HCT116 (cell line): Measurements from ENCODE around the gene GRIN2D. TPM values are rescaled to one million over a fixed set of nuclear protein-coding genes. Genes with fewer than 3 reads are reported as not detected.

Source experiments
- ATAC-seq: fragments of 200-7000 bp; cut with Tn5 transposase; 2 replicates; pipeline ENCODE4 v1.9.1; 2020; ENCODE audit warnings: mild to moderate bottlenecking, moderate library complexity
- BruUV-seq: library from RNA; stranded (reverse); fragments of 400-500 nt; replicated peaks from 2 replicates; lab custom pipeline; 2021; lab: Mats Ljungman, UMichigan
- CTCF ChIA-PET: fragments of 300-600 bp; sonication (Branson Sonifier 250); formaldehyde crosslinking; loops from one replicate; lab custom pipeline; 2021; ENCODE audit warnings: antibody characterized with exemption; lab: Charles Lee
- POLR2A ChIA-PET: fragments of 300-600, 350-600 bp; sonication (Branson Sonifier 250); formaldehyde crosslinking; loops from one replicate; lab custom pipeline; 2021; ENCODE audit warnings: antibody characterized with exemption; lab: Charles Lee
- RAD21 ChIA-PET, 2 experiments: fragments of 300-600 bp; sonication (Branson Sonifier 250); formaldehyde crosslinking; loops; one replicate each; lab custom pipeline; 2023; ENCODE audit warnings: low total read pairs in 2 of 2; ENCODE audit not compliant: uncharacterized antibody in 2 of 2, unreplicated experiment in 2 of 2, low non-redundant PET in 1 of 2; lab: Charles Lee
- DNase-seq: peaks from one replicate; pipeline ENCODE4 v3.0.0-alpha.2; 2010; ENCODE audit warnings: low read depth, low spot score
- H2AFZ ChIP-seq: fragments of 200-600 bp; shearing (Covaris generic), sonication (generic); 2 replicates; pipeline ENCODE4 v1.6.1; 2017; ENCODE audit warnings: low read depth, mixed run types, mixed read lengths, antibody characterized with exemption, low read length; ENCODE audit not compliant: poor library complexity, severe bottlenecking
- H3K27ac ChIP-seq: 2 replicates; pipeline ENCODE4 v1.5.1; 2012; ENCODE audit warnings: low read depth, low read length
- H3K27me3 ChIP-seq: fragments of 200-600 bp; sonication (generic); 2 replicates; pipeline ENCODE4 v1.6.1; 2016; ENCODE audit warnings: mixed run types, low read length, mixed read lengths; ENCODE audit not compliant: insufficient read depth
- H3K36me3 ChIP-seq, 2 experiments: fragments of 200-500 bp in 1 of 2; fragments of 200-600 bp in 1 of 2; sonication (Bioruptor generic) in 1 of 2; sonication (generic) in 1 of 2; 2 replicates each; pipeline versions ENCODE4 v1.5.1 to v1.6.1; 2014 to 2016; ENCODE audit warnings: low read length in 2 of 2, inconsistent platforms in 1 of 2, mixed read lengths in 1 of 2, mixed run types in 1 of 2; ENCODE audit not compliant: insufficient read depth in 2 of 2, control insufficient read depth in 1 of 2
- H3K4me1 ChIP-seq, 2 experiments: fragments of 200-600 bp in 1 of 2; sonication (generic) in 1 of 2; 2 replicates each; pipeline versions ENCODE4 v1.5.1 to v1.6.1; 2012 to 2017; ENCODE audit warnings: low read length in 2 of 2, inconsistent platforms in 1 of 2, mild to moderate bottlenecking in 1 of 2, mixed read lengths in 1 of 2, mixed run types in 1 of 2, moderate library complexity in 1 of 2; ENCODE audit not compliant: insufficient read depth in 2 of 2, control insufficient read depth in 1 of 2
- H3K4me2 ChIP-seq: fragments of 200-600 bp; sonication (generic); 2 replicates; pipeline ENCODE4 v1.6.1; 2017; ENCODE audit warnings: mixed run types, low read length, mixed read lengths
- H3K4me3 ChIP-seq, 2 experiments: fragments of 200-600 bp in 1 of 2; sonication (generic) in 1 of 2; replicated peaks in 1 of 2; 2 replicates each; pipeline ENCODE4 v1.5.1; 2011 to 2016; ENCODE audit warnings: low read length in 2 of 2, control low read depth in 1 of 2, low read depth in 1 of 2, mild to moderate bottlenecking in 1 of 2, mixed read lengths in 1 of 2, mixed run types in 1 of 2
- H3K79me2 ChIP-seq: fragments of 200-600 bp; sonication (generic); 2 replicates; pipeline ENCODE4 v1.6.1; 2017; ENCODE audit warnings: mild to moderate bottlenecking, mixed run types, low read length, moderate library complexity, mixed read lengths; ENCODE audit not compliant: insufficient read depth
- H3K9ac ChIP-seq: fragments of 200-600 bp; sonication (generic); 2 replicates; pipeline ENCODE4 v1.6.1; 2016; ENCODE audit warnings: low read length, mixed read lengths
- H3K9me2 ChIP-seq: fragments of 200-600 bp; sonication (generic), shearing (Covaris generic); 2 replicates; pipeline ENCODE4 v1.6.1; 2017; ENCODE audit warnings: mixed run types, mild to moderate bottlenecking, moderate library complexity; ENCODE audit not compliant: insufficient read depth
- H3K9me3 ChIP-seq, 2 experiments: fragments of 200-500 bp in 1 of 2; fragments of 200-600 bp in 1 of 2; sonication (Bioruptor generic) in 1 of 2; sonication (generic) in 1 of 2; 2 replicates each; pipeline ENCODE4 v1.6.1; 2014 to 2017; ENCODE audit warnings: low read length in 2 of 2, mixed read lengths in 2 of 2, inconsistent platforms in 1 of 2, low read depth in 1 of 2, mild to moderate bottlenecking in 1 of 2, mixed run types in 1 of 2, moderate library complexity in 1 of 2; ENCODE audit not compliant: control insufficient read depth in 1 of 2, insufficient read depth in 1 of 2
- H4K20me1 ChIP-seq: fragments of 200-600 bp; sonication (generic), shearing (Covaris generic); 2 replicates; pipeline ENCODE4 v1.6.1; 2017; ENCODE audit warnings: mixed run types, mild to moderate bottlenecking, moderate library complexity; ENCODE audit not compliant: insufficient read depth
- CEBPB ChIP-seq: IDR thresholded peaks from 2 replicates; pipeline ENCODE4 v1.6.1; 2012; ENCODE audit warnings: low read depth
- EZH2 ChIP-seq: fragments of 200-600 bp; sonication (generic); IDR thresholded peaks from 2 replicates; pipeline ENCODE4 v1.6.1; 2017; ENCODE audit warnings: antibody characterized with exemption, mixed run types
- POLR2A ChIP-seq: IDR thresholded peaks from 2 replicates; pipeline ENCODE4 v1.7.0; 2011; ENCODE audit warnings: borderline replicate concordance; ENCODE audit not compliant: insufficient read depth, insufficient read length; ENCODE audit errors: extremely low read depth
- POLR2AphosphoS5 ChIP-seq: IDR thresholded peaks from 2 replicates; pipeline ENCODE4 v1.6.1; 2011; ENCODE audit warnings: mild to moderate bottlenecking, low read depth, low read length, moderate library complexity
- RAD21 ChIP-seq: IDR thresholded peaks from 2 replicates; pipeline ENCODE4 v1.6.1; 2012; ENCODE audit warnings: low read depth, mild to moderate bottlenecking
- SP1 ChIP-seq: IDR thresholded peaks from 2 replicates; pipeline ENCODE4 v1.6.1; 2012; ENCODE audit warnings: low read depth
- TCF7L2 ChIP-seq: IDR thresholded peaks from 2 replicates; pipeline ENCODE4 v1.7.0; 2011; ENCODE audit warnings: borderline replicate concordance, inconsistent platforms; ENCODE audit not compliant: insufficient read depth, insufficient read length; ENCODE audit errors: extremely low read depth
- intact Hi-C: fragments of 100-400 bp; cut with micrococcal nuclease; formaldehyde crosslinking; loops from 2 replicates; pipeline ENCODE4 v1.10.0; 2022
- total RNA-seq: library from RNA; stranded (reverse); gene quantifications from one replicate; pipeline ENCODE4 v1.2.1, GENCODE V29; 2021; ENCODE audit not compliant: unreplicated experiment
- TF ChIP-seq, protein P1 (sequence below): IDR thresholded peaks from 2 replicates; pipeline ENCODE4 v1.6.1; 2011; ENCODE audit warnings: mild to moderate bottlenecking, low read length, moderate library complexity; ENCODE audit not compliant: insufficient replicate concordance; ENCODE audit errors: extremely low read depth
- TF ChIP-seq, protein P2 (sequence below): IDR thresholded peaks from 2 replicates; pipeline ENCODE4 v1.6.1; 2012
- TF ChIP-seq, protein P3 (sequence below): IDR thresholded peaks from 2 replicates; pipeline ENCODE4 v1.6.1; 2012

Gene GRIN2D
- total RNA-seq, 1 experiment from 2014 or later: 26.2 TPM

DNA sequence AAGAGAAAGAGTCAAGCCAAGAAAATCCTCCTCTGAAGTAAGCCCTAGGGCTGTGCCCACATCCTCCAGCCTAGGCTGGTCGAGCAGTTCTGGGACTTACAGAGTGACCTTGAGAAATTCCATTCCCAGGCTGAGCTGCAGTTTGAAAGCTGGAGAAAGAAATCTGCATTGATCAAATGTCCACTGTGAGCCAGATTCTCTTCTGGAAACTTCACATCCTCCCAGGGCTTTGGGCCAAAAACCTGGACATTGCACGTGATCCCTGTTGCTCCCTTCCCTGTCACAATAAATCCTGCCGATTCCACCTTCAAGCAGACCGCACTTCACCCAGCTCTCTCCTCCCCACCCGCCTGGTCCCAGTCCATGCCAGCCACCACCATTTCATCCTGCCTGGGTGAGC is 45.4 kb upstream of the GRIN2D start:
- Histone ChIP-seq H3K4me2 (no peak overlapping the region), H3K9ac (no peak overlapping the region), H3K4me3 (no peak overlapping the region), H3K9me2 (no peaks in the 10 kb centered on the region), H4K20me1 (no peaks in the 10 kb centered on the region), H3K9me3 (no peaks in the 10 kb centered on the region), H3K79me2 (no peaks in the 10 kb centered on the region), H3K27ac (no peak overlapping the region), H3K27me3 (no peaks in the 10 kb centered on the region), H2AFZ (no peak overlapping the region), H3K4me1 (peaks cover 3 to 18% of the 10 kb centered on the region in 2 experiments; a peak in 3 of 4 replicates), H3K36me3 (no peaks in the 10 kb centered on the region)
- ChIA-PET POLR2A (interaction anchor here (0.7 kb wide), 1 partner anchor 166 kb away, joined by 4 read pairs; no protein-coding TSS in a partner anchor), RAD21 (no interaction called here), CTCF (no interaction called here)
- intact Hi-C loops: no loop called here
- BruUV-seq: no TSS peak
- TF ChIP-seq, protein P1, sequence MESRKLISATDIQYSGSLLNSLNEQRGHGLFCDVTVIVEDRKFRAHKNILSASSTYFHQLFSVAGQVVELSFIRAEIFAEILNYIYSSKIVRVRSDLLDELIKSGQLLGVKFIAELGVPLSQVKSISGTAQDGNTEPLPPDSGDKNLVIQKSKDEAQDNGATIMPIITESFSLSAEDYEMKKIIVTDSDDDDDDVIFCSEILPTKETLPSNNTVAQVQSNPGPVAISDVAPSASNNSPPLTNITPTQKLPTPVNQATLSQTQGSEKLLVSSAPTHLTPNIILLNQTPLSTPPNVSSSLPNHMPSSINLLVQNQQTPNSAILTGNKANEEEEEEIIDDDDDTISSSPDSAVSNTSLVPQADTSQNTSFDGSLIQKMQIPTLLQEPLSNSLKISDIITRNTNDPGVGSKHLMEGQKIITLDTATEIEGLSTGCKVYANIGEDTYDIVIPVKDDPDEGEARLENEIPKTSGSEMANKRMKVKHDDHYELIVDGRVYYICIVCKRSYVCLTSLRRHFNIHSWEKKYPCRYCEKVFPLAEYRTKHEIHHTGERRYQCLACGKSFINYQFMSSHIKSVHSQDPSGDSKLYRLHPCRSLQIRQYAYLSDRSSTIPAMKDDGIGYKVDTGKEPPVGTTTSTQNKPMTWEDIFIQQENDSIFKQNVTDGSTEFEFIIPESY: no peak
- no peak for TF ChIP-seq TCF7L2
- TF ChIP-seq, protein P2, sequence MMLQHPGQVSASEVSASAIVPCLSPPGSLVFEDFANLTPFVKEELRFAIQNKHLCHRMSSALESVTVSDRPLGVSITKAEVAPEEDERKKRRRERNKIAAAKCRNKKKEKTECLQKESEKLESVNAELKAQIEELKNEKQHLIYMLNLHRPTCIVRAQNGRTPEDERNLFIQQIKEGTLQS: no peak
- TF ChIP-seq RAD21: no peak
- no peak for TF ChIP-seq CEBPB
- TF ChIP-seq POLR2AphosphoS5: no peak
- DNase-seq: no peak
- ATAC-seq: no peak

DNA sequence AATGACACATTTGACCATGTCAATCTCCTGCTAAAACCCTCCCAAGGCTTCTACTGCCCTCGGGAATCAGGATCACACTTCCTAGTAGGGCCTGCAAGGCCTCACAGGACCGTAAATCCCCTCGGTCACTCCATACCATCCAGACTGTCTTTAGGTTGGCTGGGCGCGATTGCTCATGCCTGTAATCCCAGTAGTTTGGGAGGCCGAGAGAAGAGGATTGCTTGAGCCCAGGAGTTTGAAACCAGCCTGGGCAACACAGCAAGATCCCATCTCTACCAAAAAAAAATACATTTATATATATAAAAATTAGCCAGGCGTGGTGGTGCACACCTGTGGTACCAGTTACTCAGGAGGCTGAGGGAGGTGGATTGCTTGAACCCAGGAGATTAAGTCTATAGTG is 44.7 kb upstream of the GRIN2D start:
- Histone ChIP-seq H3K9me2 (no peaks in the 10 kb centered on the region), H3K27ac (no peak overlapping the region), H3K4me3 (no peak overlapping the region), H3K9me3 (no peaks in the 10 kb centered on the region), H3K36me3 (no peaks in the 10 kb centered on the region), H3K27me3 (no peaks in the 10 kb centered on the region), H4K20me1 (no peaks in the 10 kb centered on the region), H2AFZ (no peak overlapping the region), H3K4me2 (no peak overlapping the region), H3K79me2 (no peaks in the 10 kb centered on the region), H3K4me1 (peaks cover 4 to 22% of the 10 kb centered on the region in 2 experiments), H3K9ac (no peak overlapping the region)
- DNase-seq (no peak), ATAC-seq (no peak)
- TF ChIP-seq SP1: no peak
- TF ChIP-seq, protein P2: no peak
- TF ChIP-seq EZH2: no peak
- TF ChIP-seq POLR2A: no peak
- TF ChIP-seq, protein P3, sequence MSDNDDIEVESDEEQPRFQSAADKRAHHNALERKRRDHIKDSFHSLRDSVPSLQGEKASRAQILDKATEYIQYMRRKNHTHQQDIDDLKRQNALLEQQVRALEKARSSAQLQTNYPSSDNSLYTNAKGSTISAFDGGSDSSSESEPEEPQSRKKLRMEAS: no peak
- no TSS peak for BruUV-seq
- intact Hi-C loops: no loop called here
- ChIA-PET CTCF (no interaction called here), RAD21 (no interaction called here), POLR2A (no interaction called here)
